8988T (cell line): ENCODE data around the gene CEP350.

Source experiments
- DNase-seq: peaks from one replicate; pipeline ENCODE4 v3.0.0; 2011

CEP350 gene, protein sequence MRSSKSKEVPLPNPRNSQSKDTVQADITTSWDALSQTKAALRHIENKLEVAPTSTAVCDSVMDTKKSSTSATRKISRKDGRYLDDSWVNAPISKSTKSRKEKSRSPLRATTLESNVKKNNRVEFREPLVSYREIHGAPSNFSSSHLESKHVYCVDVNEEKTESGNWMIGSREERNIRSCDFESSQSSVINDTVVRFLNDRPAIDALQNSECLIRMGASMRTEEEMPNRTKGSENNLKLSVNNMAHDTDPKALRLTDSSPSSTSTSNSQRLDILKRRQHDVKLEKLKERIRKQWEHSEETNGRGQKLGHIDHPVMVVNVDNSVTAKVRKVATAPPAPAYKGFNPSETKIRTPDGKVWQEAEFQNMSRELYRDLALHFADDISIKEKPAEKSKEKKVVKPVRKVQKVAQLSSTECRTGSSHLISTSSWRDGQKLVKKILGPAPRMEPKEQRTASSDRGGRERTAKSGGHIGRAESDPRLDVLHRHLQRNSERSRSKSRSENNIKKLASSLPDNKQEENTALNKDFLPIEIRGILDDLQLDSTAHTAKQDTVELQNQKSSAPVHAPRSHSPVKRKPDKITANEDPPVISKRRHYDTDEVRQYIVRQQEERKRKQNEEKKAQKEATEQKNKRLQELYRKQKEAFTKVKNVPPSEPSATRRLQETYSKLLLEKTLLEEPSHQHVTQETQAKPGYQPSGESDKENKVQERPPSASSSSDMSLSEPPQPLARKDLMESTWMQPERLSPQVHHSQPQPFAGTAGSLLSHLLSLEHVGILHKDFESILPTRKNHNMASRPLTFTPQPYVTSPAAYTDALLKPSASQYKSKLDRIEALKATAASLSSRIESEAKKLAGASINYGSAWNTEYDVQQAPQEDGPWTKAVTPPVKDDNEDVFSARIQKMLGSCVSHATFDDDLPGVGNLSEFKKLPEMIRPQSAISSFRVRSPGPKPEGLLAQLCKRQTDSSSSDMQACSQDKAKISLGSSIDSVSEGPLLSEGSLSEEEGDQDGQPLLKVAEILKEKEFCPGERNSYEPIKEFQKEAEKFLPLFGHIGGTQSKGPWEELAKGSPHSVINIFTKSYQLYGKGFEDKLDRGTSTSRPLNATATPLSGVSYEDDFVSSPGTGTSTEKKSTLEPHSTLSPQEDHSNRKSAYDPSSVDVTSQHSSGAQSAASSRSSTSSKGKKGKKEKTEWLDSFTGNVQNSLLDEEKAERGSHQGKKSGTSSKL (N-terminal part only)

GRCh38 chr1:179954493-179955286 lies at the start of gene CEP350:
CEP350 (plus strand) TSS chr1:179954810; CDS start chr1:179986182, 31,372 bp downstream.
- DNase-seq: peak; percentile 34

- no peak for DNase-seq
These were observed 43.7 kb upstream of the CEP350 start for GRCh38 chr1:179910934-179911333.

GRCh38 chr1:179911812-179912211 lies 42.8 kb upstream of the CEP350 start:
- DNase-seq: no peak

- no peak for DNase-seq
These were observed 36.8 kb upstream of the CEP350 start for GRCh38 chr1:179917601-179918429.

GRCh38 chr1:179921472-179921871 lies 33.1 kb upstream of the CEP350 start:
- no peak for DNase-seq

GRCh38 chr1:179921981-179922872 lies 32.4 kb upstream of the CEP350 start:
- no peak for DNase-seq

DNA sequence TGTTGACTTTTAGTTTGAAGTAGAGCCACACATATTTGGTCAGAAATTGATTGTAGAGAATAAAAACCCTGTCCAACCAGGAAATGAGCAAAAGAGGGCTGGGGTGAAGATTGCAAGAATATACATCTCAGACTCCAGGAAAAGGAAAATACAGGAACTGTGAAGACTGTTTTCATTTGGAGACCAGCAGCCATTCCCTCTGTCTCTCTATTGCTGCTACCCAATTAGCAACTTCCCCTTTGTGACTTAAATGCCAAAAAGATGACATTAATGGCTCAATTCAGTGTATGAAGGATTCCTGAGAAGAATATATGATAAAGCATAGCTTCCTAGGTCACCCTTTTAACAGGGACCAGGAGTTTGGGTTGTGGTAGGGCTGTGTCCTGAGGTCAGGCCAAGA lies 31.6 kb upstream of the CEP350 start:
- DNase-seq: no peak

DNA sequence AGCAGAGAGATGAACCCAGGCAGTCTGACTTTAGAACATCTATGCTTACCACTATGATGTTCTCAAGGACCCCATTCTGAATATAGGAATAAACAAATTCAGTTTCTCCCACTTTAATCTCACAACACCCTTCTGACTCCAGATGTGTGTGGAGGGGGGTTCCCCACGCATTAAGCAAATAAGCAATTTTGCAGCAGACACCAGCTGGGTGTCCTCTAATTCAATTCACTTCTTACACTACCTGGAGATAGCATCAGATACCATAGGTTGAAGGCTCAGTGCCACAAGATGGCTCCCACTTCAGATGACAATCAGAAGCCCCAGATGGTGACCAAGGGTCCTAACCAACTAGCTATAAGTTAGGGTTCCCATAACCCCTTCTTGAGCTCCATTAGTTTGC lies 30.3 kb upstream of the CEP350 start:
- DNase-seq: no peak

GRCh38 chr1:179925302-179925701 lies 29.3 kb upstream of the CEP350 start:
- DNase-seq: no peak

DNA sequence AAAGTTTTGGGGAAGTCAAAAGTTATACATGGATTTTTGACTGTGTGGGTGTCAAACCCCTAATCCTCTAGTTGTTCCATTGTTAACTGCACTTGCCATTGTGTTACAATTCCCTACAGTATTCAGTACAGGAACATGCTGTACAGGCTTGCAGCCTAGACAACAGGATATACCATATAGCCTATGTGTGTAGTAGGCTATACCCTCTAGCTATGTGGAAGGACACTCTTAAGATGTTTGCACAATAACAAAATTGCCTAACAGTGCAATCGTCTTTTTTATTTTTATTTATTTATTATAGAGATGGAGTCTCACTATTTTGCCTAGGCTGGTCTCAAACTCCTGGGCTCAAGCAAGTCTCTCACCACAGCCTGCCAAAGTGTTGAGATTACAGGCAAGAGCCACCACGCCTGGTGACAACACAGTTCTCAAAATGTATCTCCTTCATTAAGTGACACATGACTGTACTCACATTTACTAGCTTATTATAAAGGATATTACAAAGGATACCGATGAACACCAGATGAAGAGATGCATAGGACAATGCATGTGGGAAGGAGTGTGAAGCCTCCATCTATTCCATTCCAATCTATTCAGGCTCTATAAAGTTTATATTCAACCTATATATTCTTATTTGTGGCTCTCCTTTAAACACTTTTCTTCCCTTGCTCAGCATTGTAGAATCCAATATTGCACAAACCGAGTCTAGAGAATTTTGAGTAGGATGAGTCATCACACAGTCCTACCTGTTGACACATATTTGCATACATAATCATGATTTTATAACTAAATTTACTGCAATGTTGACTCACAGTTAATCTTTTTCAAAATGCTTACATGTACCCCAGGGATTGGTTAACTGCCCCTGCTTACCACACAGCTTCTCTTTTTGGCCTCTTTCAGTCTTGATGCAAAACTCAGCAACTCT lies 28.4 kb upstream of the CEP350 start:
- DNase-seq: no peak

GRCh38 chr1:179926850-179927205 lies 27.8 kb upstream of the CEP350 start:
- no peak for DNase-seq

- DNase-seq: no peak
These were observed 24.4 kb upstream of the CEP350 start for GRCh38 chr1:179929955-179930798.

- no peak for DNase-seq
These were observed 23.7 kb upstream of the CEP350 start for GRCh38 chr1:179930867-179931266.

DNA sequence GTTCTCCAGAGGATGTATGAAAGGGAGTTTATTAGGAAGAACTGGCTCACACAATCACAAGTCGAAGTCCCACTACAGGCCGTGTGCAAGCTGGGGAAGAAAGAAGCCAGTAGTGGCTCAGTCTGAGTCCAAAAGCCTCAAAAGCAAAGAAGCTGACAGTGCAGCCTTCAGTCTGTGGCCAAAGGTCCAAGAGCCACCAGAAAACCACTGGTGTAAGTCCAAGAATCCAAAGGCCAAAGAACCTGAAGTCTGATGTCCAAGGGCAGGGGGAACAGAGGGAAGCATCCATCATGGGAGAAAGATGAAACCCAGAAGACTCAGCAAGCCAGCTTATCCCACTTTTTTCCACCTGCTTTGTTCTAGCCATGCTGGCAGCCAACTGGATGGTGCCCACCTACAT lies 21.4 kb upstream of the CEP350 start:
- DNase-seq: no peak

DNA sequence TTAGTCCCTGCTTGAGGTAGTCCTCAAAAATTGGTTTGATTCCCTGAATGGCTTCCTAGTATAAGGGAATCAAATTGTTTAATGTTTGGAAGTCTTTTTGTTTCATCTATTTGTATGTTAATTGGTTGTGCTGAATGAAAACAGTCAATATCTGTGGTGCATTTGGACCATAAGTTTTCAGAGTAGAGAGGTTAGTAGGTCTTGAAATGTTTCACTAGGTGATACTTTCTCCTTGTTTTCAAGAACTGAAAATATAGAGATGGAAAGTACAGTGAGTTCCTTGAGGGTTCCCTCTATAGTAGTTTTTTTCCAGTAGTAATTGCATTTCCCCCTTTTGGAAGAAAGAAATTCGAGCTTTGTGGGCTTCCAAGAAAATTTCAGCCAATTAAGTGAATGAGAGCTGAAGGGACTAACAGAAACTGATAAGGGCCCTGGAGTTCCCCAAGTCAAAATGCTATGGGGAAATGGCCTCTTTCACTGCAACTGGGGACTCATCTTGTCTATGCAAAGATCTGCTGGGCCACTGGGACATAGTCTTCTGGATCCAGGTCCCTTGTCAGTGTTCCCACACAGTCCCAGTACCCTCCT lies 18.6 kb upstream of the CEP350 start:
- DNase-seq: no peak

- no peak for DNase-seq
These were observed 16.8 kb upstream of the CEP350 start for GRCh38 chr1:179937668-179938254.

- DNase-seq: no peak
These were observed 15.9 kb upstream of the CEP350 start for GRCh38 chr1:179938752-179939151.

GRCh38 chr1:179939941-179940340 lies 14.7 kb upstream of the CEP350 start:
- no peak for DNase-seq
